Effector memory CD8-positive, alpha-beta T cell (primary cell): ENCODE measurements around the gene SIRPG.
"Not testable (repeated sequence)": the region's sequence is repeated elsewhere in the genome, so short reads cannot be mapped to it uniquely, and the experiment has no call there.

ENCODE experiments used
- ATAC-seq: fragments of 150-1000 bp; cut with Tn5 transposase; replicated peaks from 2 replicates; pipeline ENCODE4 v1.10.0; 2021; ENCODE audit warnings: mild to moderate bottlenecking, moderate library complexity
- DNase-seq, 3 experiments: peaks; one replicate each; pipeline ENCODE4 v3.0.0; 2021
- H3K27ac Mint-ChIP-seq, 2 donors: one replicate each; pipeline ENCODE4 v1.8.0; 2022; ENCODE audit warnings: mild to moderate bottlenecking in 2 of 2, mixed read lengths in 2 of 2, moderate library complexity in 2 of 2
- H3K27me3 Mint-ChIP-seq, 2 donors: one replicate each; pipeline ENCODE4 v1.8.0; 2022; ENCODE audit warnings: mixed read lengths in 2 of 2
- H3K36me3 Mint-ChIP-seq: one replicate; pipeline ENCODE4 v1.8.0; 2022; ENCODE audit warnings: mild to moderate bottlenecking, moderate library complexity, mixed read lengths; ENCODE audit not compliant: insufficient read depth
- H3K4me1 Mint-ChIP-seq, 2 donors: one replicate each; pipeline ENCODE4 v1.8.0; 2022; ENCODE audit warnings: low read depth in 2 of 2, mixed read lengths in 2 of 2
- H3K4me3 Mint-ChIP-seq, 2 donors: one replicate each; pipeline ENCODE4 v1.8.0; 2022; ENCODE audit warnings: mild to moderate bottlenecking in 2 of 2, mixed read lengths in 2 of 2, moderate library complexity in 2 of 2
- H3K9me3 Mint-ChIP-seq, 2 donors: one replicate each; pipeline ENCODE4 v1.8.0; 2022; ENCODE audit warnings: mixed read lengths in 2 of 2

SIRPG gene

DNA sequence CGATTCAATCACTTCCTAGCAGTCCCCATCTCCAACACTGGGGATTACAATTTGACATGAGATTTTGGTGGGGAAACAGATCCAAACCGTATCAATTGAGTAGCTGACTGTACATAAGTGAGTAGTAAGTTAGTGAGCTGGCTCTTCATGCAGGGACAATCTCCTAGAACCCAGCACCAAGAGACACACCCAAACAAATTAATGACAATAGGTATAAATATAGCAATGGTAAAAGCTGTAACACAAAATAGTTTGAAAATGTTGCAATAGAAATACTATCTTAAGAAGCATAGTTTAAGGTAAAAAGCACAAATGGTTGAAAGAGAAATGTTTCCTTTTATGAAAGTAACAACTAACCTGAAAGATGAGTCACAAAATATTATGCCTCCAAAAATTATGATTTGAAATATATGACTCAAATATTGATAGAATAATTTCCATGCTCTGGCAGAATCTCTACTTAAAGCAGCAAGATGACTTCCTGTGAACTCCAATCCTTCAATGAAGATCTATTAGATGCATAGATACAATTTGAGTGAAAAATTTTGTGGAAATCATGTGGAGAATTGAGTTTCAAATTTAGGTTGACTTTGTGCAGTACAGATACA is 32.4 kb downstream of the SIRPG start:
- H3K36me3 Mint-ChIP-seq: peaks cover 14% of the 10 kb centered on the region
- peaks cover 23 to 27% of the 10 kb centered on the region in 2 donors for H3K4me1 Mint-ChIP-seq
- no peaks in the 10 kb centered on the region for H3K9me3 Mint-ChIP-seq
- no peak overlapping the region for H3K4me3 Mint-ChIP-seq
- ATAC-seq: no peak
- DNase-seq: no peak
- H3K27ac Mint-ChIP-seq: peak overlapping the region in 1 of 2 donors; percentile 79
- H3K27me3 Mint-ChIP-seq: no peaks in the 10 kb centered on the region

GRCh38 chr20:1623501-1624205 is 33.9 kb downstream of the SIRPG start:
- H3K27ac Mint-ChIP-seq: peak overlapping the region in 1 of 2 donors; percentile 70

GRCh38 chr20:1622450-1622849 is 35.1 kb downstream of the SIRPG start:
- Mint-ChIP-seq H3K36me3 (no peaks in the 10 kb centered on the region), H3K4me3 (peak overlapping the region; percentile 2 to 5), H3K27me3 (no peaks in the 10 kb centered on the region), H3K27ac (peak overlapping the region; percentile 70 to 77), H3K9me3 (peaks cover 0 to 2% of the 10 kb centered on the region in 2 donors), H3K4me1 (peaks cover 38 to 39% of the 10 kb centered on the region in 2 donors)
- ATAC-seq (peak; percentile 74), DNase-seq (no peak)

More at GRCh38 chr20:1623501-1624205, 33.9 kb downstream of the SIRPG start:
- Mint-ChIP-seq H3K4me3 (peak overlapping the region in 1 of 2 donors; percentile 23), H3K9me3 (peaks cover 0 to 2% of the 10 kb centered on the region in 2 donors), H3K27me3 (no peaks in the 10 kb centered on the region), H3K36me3 (peaks cover 6% of the 10 kb centered on the region), H3K4me1 (peaks cover 36 to 38% of the 10 kb centered on the region in 2 donors)
- no peak for DNase-seq
- no peak for ATAC-seq

DNA sequence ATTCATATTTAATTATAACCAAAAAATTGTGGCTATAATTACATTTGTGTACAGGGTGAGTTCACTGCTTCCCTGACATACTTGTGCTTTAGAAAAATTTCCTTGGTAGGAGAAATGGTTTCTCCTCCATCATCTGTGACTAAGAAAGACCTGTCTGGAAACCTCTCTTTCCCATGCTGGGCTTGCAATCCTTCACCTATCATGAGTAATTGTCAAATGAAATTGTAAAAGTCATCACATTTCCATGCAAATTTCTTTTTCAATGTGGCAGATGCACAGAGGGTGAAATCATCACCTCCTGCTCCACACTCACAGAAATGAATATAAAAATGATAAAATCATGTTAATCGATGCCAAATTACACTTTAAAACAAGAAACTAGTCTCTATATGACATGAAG is 36.3 kb downstream of the SIRPG start:
- no peaks in the 10 kb centered on the region for H3K27me3 Mint-ChIP-seq
- peaks cover 0 to 2% of the 10 kb centered on the region in 2 donors for H3K9me3 Mint-ChIP-seq
- H3K27ac Mint-ChIP-seq: no peak overlapping the region
- H3K4me3 Mint-ChIP-seq: no peak overlapping the region
- ATAC-seq (no peak), DNase-seq (no peak)
- H3K36me3 Mint-ChIP-seq: no peaks in the 10 kb centered on the region
- peaks cover 38 to 39% of the 10 kb centered on the region in 2 donors for H3K4me1 Mint-ChIP-seq

- ATAC-seq: peak; percentile 29
- DNase-seq: no peak
- Mint-ChIP-seq H3K4me3 (peak within 1 kb of the TSS; percentile 19 to 40), H3K36me3 (no peaks in the 10 kb centered on the region), H3K9me3 (peaks cover 0 to 2% of the 10 kb centered on the region in 2 donors), H3K27me3 (no peaks in the 10 kb centered on the region), H3K27ac (peak within 1 kb of the TSS in 1 of 2 donors; percentile 65), H3K4me1 (peaks cover 34 to 36% of the 10 kb centered on the region in 2 donors)
Observed at GRCh38 chr20:1619861-1620444, 37.6 kb downstream of the SIRPG start, which contains the start of gene SIRPB1. SIRPB1 (minus strand) TSS chr20:1620009; CDS start chr20:1619944, 65 bp downstream.

- no peak for ATAC-seq
- Mint-ChIP-seq H3K9me3 (peaks cover 0 to 2% of the 10 kb centered on the region in 2 donors), H3K36me3 (no peaks in the 10 kb centered on the region), H3K27ac (peak overlapping the region in 1 of 2 donors; percentile 65), H3K4me3 (peak overlapping the region in 1 of 2 donors; percentile 2), H3K4me1 (peaks cover 34 to 40% of the 10 kb centered on the region in 2 donors), H3K27me3 (no peaks in the 10 kb centered on the region)
- DNase-seq: no peak
Observed at GRCh38 chr20:1618954-1619540, 38.5 kb downstream of the SIRPG start.

GRCh38 chr20:1618479-1618878 is 39.1 kb downstream of the SIRPG start:
- Mint-ChIP-seq H3K4me3 (peak overlapping the region in 1 of 2 donors; percentile 2), H3K27me3 (no peaks in the 10 kb centered on the region), H3K36me3 (no peaks in the 10 kb centered on the region), H3K9me3 (peaks cover 0 to 2% of the 10 kb centered on the region in 2 donors), H3K4me1 (peaks cover 34 to 36% of the 10 kb centered on the region in 2 donors), H3K27ac (peak overlapping the region in 1 of 2 donors; percentile 75)
- no peak for DNase-seq
- no peak for ATAC-seq

DNA sequence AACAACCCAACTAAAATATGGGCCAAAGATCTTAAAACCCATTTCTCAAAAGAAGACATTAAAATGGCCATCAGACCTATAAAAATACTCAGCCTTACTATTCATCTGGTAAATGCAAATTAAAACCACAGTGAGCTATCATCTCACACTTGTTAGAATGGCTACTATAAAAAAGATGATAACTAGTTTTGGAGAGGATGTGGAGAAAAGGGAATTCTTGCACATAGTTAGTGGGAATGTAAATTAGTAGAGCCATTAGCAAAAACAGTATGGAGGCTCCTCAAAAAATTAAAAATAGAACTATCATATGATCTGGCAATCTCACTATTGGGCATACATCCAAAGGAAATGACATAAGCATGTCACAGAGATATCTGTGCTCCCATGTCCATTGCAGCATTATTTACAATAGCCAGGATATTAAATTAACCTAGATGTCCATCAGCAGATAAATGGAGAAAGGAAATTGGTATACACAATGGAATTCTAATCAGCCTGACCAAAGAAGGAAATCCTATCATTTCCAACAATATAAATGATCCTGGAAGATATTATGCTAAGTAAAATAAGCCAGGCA is 40.6 kb downstream of the SIRPG start:
- H3K27me3 Mint-ChIP-seq: no peaks in the 10 kb centered on the region
- H3K27ac Mint-ChIP-seq: peak overlapping the region in 1 of 2 donors; percentile 9
- H3K4me1 Mint-ChIP-seq: peaks cover 21 to 24% of the 10 kb centered on the region in 2 donors
- no peak overlapping the region for H3K4me3 Mint-ChIP-seq
- ATAC-seq (no peak), DNase-seq (no peak)
- H3K9me3 Mint-ChIP-seq: peaks cover 0 to 2% of the 10 kb centered on the region in 2 donors
- H3K36me3 Mint-ChIP-seq: no peaks in the 10 kb centered on the region

DNA sequence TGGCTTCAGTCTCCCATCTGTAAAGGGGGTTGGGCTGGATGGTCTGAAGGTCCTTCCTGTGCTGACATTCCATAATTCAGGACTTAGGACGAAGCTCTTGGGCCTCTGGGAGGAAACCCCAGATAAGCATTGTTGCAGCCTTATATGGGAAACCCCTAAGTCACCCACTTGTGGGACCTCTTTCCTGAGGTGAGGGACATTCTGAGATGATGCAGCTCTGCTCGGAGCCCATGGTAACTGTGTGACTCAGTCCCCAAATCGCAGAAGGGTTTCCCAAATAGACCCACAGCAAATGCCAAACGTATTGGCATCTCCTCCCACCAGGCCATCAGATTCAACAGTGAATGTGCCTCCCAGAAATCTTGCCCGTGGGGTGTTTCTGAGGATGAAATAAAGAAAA is 47.2 kb downstream of the SIRPG start:
- H3K36me3 Mint-ChIP-seq: not testable (repeated sequence)

GRCh38 chr20:1608678-1609347 is 48.8 kb downstream of the SIRPG start:
- H3K4me1 Mint-ChIP-seq, H3K4me3 Mint-ChIP-seq, H3K27me3 Mint-ChIP-seq, H3K36me3 Mint-ChIP-seq, H3K27ac Mint-ChIP-seq, ATAC-seq, DNase-seq, H3K9me3 Mint-ChIP-seq: not testable (repeated sequence)

More for the DNA sequence above, 47.2 kb downstream of the SIRPG start:
- not testable (repeated sequence) for H3K27me3 Mint-ChIP-seq, DNase-seq, ATAC-seq, H3K9me3 Mint-ChIP-seq, H3K4me3 Mint-ChIP-seq, H3K27ac Mint-ChIP-seq, H3K4me1 Mint-ChIP-seq

DNA sequence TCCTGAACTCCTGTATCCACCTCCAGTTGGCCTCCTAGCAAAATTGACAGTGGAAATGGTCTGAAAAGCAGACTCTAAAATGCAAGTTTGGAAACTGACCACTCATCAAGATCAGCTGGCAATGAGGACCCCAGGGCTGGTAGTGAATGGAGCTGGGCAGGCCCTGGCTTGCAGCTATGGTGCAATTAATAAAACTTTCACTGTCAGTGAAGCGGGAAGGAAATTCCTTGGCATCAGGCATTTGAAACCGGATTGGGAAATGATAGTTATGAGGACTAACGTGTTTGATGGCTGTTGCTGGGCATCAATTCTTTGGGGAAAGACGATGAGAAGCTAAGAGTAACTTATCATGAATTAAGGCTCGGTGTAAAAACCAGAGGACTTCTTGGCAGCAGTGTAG is 56.8 kb downstream of the SIRPG start:
- Mint-ChIP-seq H3K4me3 (no peak overlapping the region), H3K4me1 (no peaks in the 10 kb centered on the region), H3K27ac (no peak overlapping the region), H3K9me3 (no peaks in the 10 kb centered on the region), H3K27me3 (no peaks in the 10 kb centered on the region), H3K36me3 (no peaks in the 10 kb centered on the region)
- DNase-seq: no peak
- no peak for ATAC-seq

GRCh38 chr20:1595333-1595732 is 62.2 kb downstream of the SIRPG start:
- ATAC-seq (no peak), DNase-seq (no peak)
- H3K27me3 Mint-ChIP-seq: no peaks in the 10 kb centered on the region
- H3K4me3 Mint-ChIP-seq: no peak overlapping the region
- no peaks in the 10 kb centered on the region for H3K36me3 Mint-ChIP-seq
- no peak overlapping the region for H3K27ac Mint-ChIP-seq
- no peaks in the 10 kb centered on the region for H3K9me3 Mint-ChIP-seq
- no peaks in the 10 kb centered on the region for H3K4me1 Mint-ChIP-seq
